Measurements from ENCODE around the gene DPYD. TPM values are rescaled to one million over a fixed set of nuclear protein-coding genes. Genes with fewer than 3 reads are reported as not detected.
A peak's percentile ranks its signal among the peaks of the same experiment; 100 is the strongest.

Gene DPYD
- total RNA-seq, 1 donor from 2014 or later, result 8.1 TPM

- peaks cover 24% of the 10 kb centered on the region for H3K4me1 Mint-ChIP-seq (ENCODE audit: low read depth)
- H3K4me3 Mint-ChIP-seq (ENCODE audit: low read depth), result no peak overlapping the region
- no peak for DNase-seq (ENCODE audit: low spot score, unreplicated experiment)
Observed at GRCh38 chr1:97502360-97502759, 418.5 kb downstream of the DPYD start.

GRCh38 chr1:97501628-97502027 lies 419.2 kb downstream of the DPYD start:
- Mint-ChIP-seq H3K27me3 (no peaks in the 10 kb centered on the region), H3K4me3 (ENCODE audit: low read depth) (no peak overlapping the region), H3K27ac (peak overlapping the region; percentile 77), H3K4me1 (ENCODE audit: low read depth) (peaks cover 24% of the 10 kb centered on the region), H3K9me3 (ENCODE audit: low read depth) (no peaks in the 10 kb centered on the region), H3K36me3 (ENCODE audit: insufficient read depth) (no peaks in the 10 kb centered on the region)
- TF ChIP-seq CTCF (IDR thresholded peaks at IDR 0.05; ENCODE audit: unreplicated experiment), result no peak
- no peak for DNase-seq (ENCODE audit: low spot score, unreplicated experiment)

More at GRCh38 chr1:97502360-97502759, 418.5 kb downstream of the DPYD start:
- H3K27me3 Mint-ChIP-seq, result no peaks in the 10 kb centered on the region
- TF ChIP-seq CTCF (IDR thresholded peaks at IDR 0.05; ENCODE audit: unreplicated experiment), result no peak
- no peaks in the 10 kb centered on the region for H3K9me3 Mint-ChIP-seq (ENCODE audit: low read depth)
- H3K36me3 Mint-ChIP-seq (ENCODE audit: insufficient read depth), result no peaks in the 10 kb centered on the region
- no peak overlapping the region for H3K27ac Mint-ChIP-seq

- TF ChIP-seq CTCF (IDR thresholded peaks at IDR 0.05; ENCODE audit: unreplicated experiment), result no peak
- Mint-ChIP-seq H3K36me3 (ENCODE audit: insufficient read depth) (no peaks in the 10 kb centered on the region), H3K4me3 (ENCODE audit: low read depth) (no peak overlapping the region), H3K27ac (peak overlapping the region; percentile 1), H3K9me3 (ENCODE audit: low read depth) (no peaks in the 10 kb centered on the region), H3K27me3 (no peaks in the 10 kb centered on the region), H3K4me1 (ENCODE audit: low read depth) (peaks cover 26% of the 10 kb centered on the region)
- DNase-seq (ENCODE audit: low spot score, unreplicated experiment), result no peak
Observed at GRCh38 chr1:97500760-97501159, 420.1 kb downstream of the DPYD start.

DNA sequence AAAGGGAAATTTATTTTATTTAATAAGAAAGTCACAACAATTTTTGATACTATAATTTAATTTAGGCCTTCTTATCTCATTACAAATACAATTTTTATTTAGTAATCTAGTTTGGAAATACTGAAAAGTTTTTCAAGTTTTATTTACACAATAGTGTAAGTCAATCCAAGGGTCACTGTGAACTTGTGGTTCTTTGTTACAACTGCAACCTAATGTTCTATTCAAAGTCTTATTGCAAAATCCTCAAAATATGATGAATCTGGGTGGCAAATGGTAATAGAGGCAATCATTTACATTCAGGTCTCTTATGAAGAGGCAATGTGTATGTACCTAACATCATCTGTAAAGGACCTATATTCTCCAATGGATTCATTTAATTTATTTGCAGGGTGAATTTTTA lies 421.2 kb downstream of the DPYD start:
- Mint-ChIP-seq H3K9me3 (ENCODE audit: low read depth) (no peaks in the 10 kb centered on the region), H3K27me3 (no peaks in the 10 kb centered on the region), H3K27ac (no peak overlapping the region), H3K4me1 (ENCODE audit: low read depth) (peaks cover 17% of the 10 kb centered on the region), H3K4me3 (ENCODE audit: low read depth) (no peak overlapping the region), H3K36me3 (ENCODE audit: insufficient read depth) (no peaks in the 10 kb centered on the region)
- DNase-seq (ENCODE audit: low spot score, unreplicated experiment), result no peak
- TF ChIP-seq CTCF (IDR thresholded peaks at IDR 0.05; ENCODE audit: unreplicated experiment), result no peak

DNA sequence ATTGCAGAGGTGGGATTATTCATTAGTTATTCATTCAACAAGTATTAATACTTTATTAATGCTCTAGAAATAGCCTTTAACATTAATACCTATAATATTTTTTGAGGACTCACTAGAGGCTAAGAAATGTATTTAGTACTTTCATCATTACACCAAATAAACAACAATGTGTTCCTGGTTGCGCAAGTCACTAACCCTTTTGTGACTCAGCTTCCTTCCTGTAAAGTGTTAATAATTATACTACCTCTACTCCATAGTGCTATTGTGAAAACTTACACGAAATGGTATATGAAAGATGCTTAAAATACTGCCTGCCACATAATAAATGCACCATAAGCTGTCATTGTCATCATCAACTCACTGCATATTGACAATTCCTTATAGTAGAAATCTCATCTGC lies 431.0 kb downstream of the DPYD start:
- no peaks in the 10 kb centered on the region for H3K27me3 Mint-ChIP-seq
- no peak overlapping the region for H3K4me3 Mint-ChIP-seq (ENCODE audit: low read depth)
- no peaks in the 10 kb centered on the region for H3K36me3 Mint-ChIP-seq (ENCODE audit: insufficient read depth)
- H3K4me1 Mint-ChIP-seq (ENCODE audit: low read depth), result no peaks in the 10 kb centered on the region
- no peaks in the 10 kb centered on the region for H3K9me3 Mint-ChIP-seq (ENCODE audit: low read depth)
- no peak for DNase-seq (ENCODE audit: low spot score, unreplicated experiment)
- H3K27ac Mint-ChIP-seq, result no peak overlapping the region
- TF ChIP-seq CTCF (IDR thresholded peaks at IDR 0.05; ENCODE audit: unreplicated experiment), result no peak
